OCI-LY1 (cell line): Measurements from ENCODE around the gene ROCK1.
A peak's percentile ranks its signal among the peaks of the same experiment; 100 is the strongest.

Experiments used
- H2AFZ ChIP-seq: fragments of 200-600 bp; sonication (generic), shearing (Covaris generic); 2 replicates; pipeline ENCODE4 v1.6.0; 2014; ENCODE audit warnings: antibody characterized with exemption, mild to moderate bottlenecking, low read length
- H3F3A ChIP-seq: fragments of 200-600 bp; sonication (generic), shearing (Covaris generic); 2 replicates; pipeline ENCODE4 v1.6.0; 2014; ENCODE audit warnings: mild to moderate bottlenecking, antibody characterized with exemption, low read length, moderate library complexity; ENCODE audit not compliant: insufficient read depth
- H3K27ac ChIP-seq: fragments of 200-600 bp; sonication (generic); 2 replicates; pipeline ENCODE4 v1.5.1; 2014; ENCODE audit warnings: low read length, mixed run types, mild to moderate bottlenecking, low read depth; ENCODE audit not compliant: poor library complexity, severe bottlenecking
- H3K27me3 ChIP-seq: fragments of 200-600 bp; sonication (generic); 2 replicates; pipeline ENCODE4 v1.6.0; 2014; ENCODE audit warnings: antibody characterized with exemption, mild to moderate bottlenecking, low read length, moderate library complexity; ENCODE audit not compliant: insufficient read depth
- H3K36me3 ChIP-seq: fragments of 200-600 bp; sonication (generic); 2 replicates; pipeline ENCODE4 v1.6.1; 2014; ENCODE audit warnings: mild to moderate bottlenecking, antibody characterized with exemption, low read length, moderate library complexity, mixed read lengths; ENCODE audit not compliant: insufficient read depth
- H3K4me1 ChIP-seq: fragments of 200-600 bp; sonication (generic); 2 replicates; pipeline ENCODE4 v1.5.1; 2014; ENCODE audit warnings: mild to moderate bottlenecking, low read length, moderate library complexity; ENCODE audit not compliant: insufficient read depth, severe bottlenecking
- H3K4me2 ChIP-seq: fragments of 200-600 bp; sonication (generic), shearing (Covaris generic); 2 replicates; pipeline ENCODE4 v1.6.1; 2014; ENCODE audit warnings: low read length
- H3K4me3 ChIP-seq: fragments of 200-600 bp; sonication (generic); 2 replicates; pipeline ENCODE4 v1.5.1; 2014; ENCODE audit warnings: low read length, low read depth, mild to moderate bottlenecking, mixed read lengths; ENCODE audit not compliant: poor library complexity, severe bottlenecking
- H3K79me2 ChIP-seq: fragments of 200-600 bp; shearing (Covaris generic); 2 replicates; pipeline ENCODE4 v1.6.1; 2016; ENCODE audit warnings: mixed run types, low read length, mixed read lengths; ENCODE audit not compliant: insufficient read depth
- H3K9ac ChIP-seq: fragments of 200-600 bp; sonication (generic), shearing (Covaris generic); 2 replicates; pipeline ENCODE4 v1.6.1; 2014; ENCODE audit warnings: mild to moderate bottlenecking, low read length, mixed read lengths
- H3K9me2 ChIP-seq: fragments of 200-600 bp; sonication (generic), shearing (Covaris generic); 2 replicates; pipeline ENCODE4 v1.6.1; 2014; ENCODE audit warnings: low read depth, mild to moderate bottlenecking, low read length, mixed read lengths
- H3K9me3 ChIP-seq: fragments of 200-600 bp; shearing (Covaris generic); 2 replicates; pipeline ENCODE4 v1.6.1; 2014; ENCODE audit warnings: low read length, mixed read lengths
- H4K20me1 ChIP-seq: fragments of 200-600 bp; sonication (generic), shearing (Covaris generic); 2 replicates; pipeline ENCODE4 v1.6.0; 2016; ENCODE audit warnings: mild to moderate bottlenecking, low read length; ENCODE audit not compliant: insufficient read depth
- CTCF ChIP-seq: fragments of 200-600 bp; sonication (generic), shearing (Covaris generic); IDR thresholded peaks from 2 replicates; pipeline ENCODE4 v1.5.1; 2017; ENCODE audit warnings: mild to moderate bottlenecking, antibody characterized with exemption, low read length, moderate library complexity, mixed read lengths
- EZH2 ChIP-seq: fragments of 200-600 bp; sonication (generic), shearing (Covaris generic); IDR thresholded peaks from 2 replicates; pipeline ENCODE4 v1.8.0; 2017; ENCODE audit warnings: borderline replicate concordance, mixed run types, mild to moderate bottlenecking, antibody characterized with exemption, low read length, moderate library complexity, mixed read lengths

The ROCK1 gene

GRCh38 chr18:21100146-21100545 is 11.5 kb downstream of the ROCK1 start:
- peak overlapping the region; percentile 20; the same call in 1 of the 2 replicates for H3K9ac ChIP-seq
- no peaks in the 10 kb centered on the region for H3K9me2 ChIP-seq
- H3K27ac ChIP-seq, result peak overlapping the region; percentile 80
- peaks cover 2% of the 10 kb centered on the region; the same call in 1 of the 2 replicates for H4K20me1 ChIP-seq
- H3K4me1 ChIP-seq, result peaks cover 56% of the 10 kb centered on the region
- H3K27me3 ChIP-seq, result no peaks in the 10 kb centered on the region
- H3F3A ChIP-seq, result no peaks in the 10 kb centered on the region
- H3K79me2 ChIP-seq, result peaks cover 100% of the 10 kb centered on the region
- H3K36me3 ChIP-seq, result peaks cover 4% of the 10 kb centered on the region; the same call in 1 of the 2 replicates
- H3K4me2 ChIP-seq, result peak overlapping the region; percentile 67
- H3K4me3 ChIP-seq, result peak overlapping the region; percentile 37
- H2AFZ ChIP-seq, result no peak overlapping the region
- H3K9me3 ChIP-seq, result no peaks in the 10 kb centered on the region
- no peak for TF ChIP-seq CTCF
- no peak for TF ChIP-seq EZH2

- Histone ChIP-seq H4K20me1 (peaks cover 2% of the 10 kb centered on the region; the same call in 1 of the 2 replicates), H3K9ac (peak overlapping the region; percentile 20; the same call in 1 of the 2 replicates), H3K4me2 (peak overlapping the region; percentile 67), H3K79me2 (peaks cover 98% of the 10 kb centered on the region), H3K4me1 (peaks cover 53% of the 10 kb centered on the region), H3F3A (no peaks in the 10 kb centered on the region), H3K9me3 (no peaks in the 10 kb centered on the region), H3K36me3 (peaks cover 4% of the 10 kb centered on the region; the same call in 1 of the 2 replicates), H3K4me3 (peak overlapping the region; percentile 37), H3K27ac (peak overlapping the region; percentile 80), H2AFZ (no peak overlapping the region), H3K9me2 (no peaks in the 10 kb centered on the region), H3K27me3 (no peaks in the 10 kb centered on the region)
- TF ChIP-seq EZH2, result no peak
- TF ChIP-seq CTCF, result no peak
These were observed 12.2 kb downstream of the ROCK1 start for GRCh38 chr18:21099442-21099841.

- Histone ChIP-seq H3K27me3 (no peaks in the 10 kb centered on the region), H3K4me3 (no peak overlapping the region), H3K36me3 (no peaks in the 10 kb centered on the region), H3K9ac (no peak overlapping the region), H3K27ac (no peak overlapping the region), H3K79me2 (peaks cover 98% of the 10 kb centered on the region), H3K9me3 (no peaks in the 10 kb centered on the region), H4K20me1 (no peaks in the 10 kb centered on the region), H3K9me2 (no peaks in the 10 kb centered on the region), H3K4me1 (peaks cover 31% of the 10 kb centered on the region), H3K4me2 (no peak overlapping the region), H2AFZ (no peak overlapping the region), H3F3A (no peaks in the 10 kb centered on the region)
- TF ChIP-seq EZH2 (no peak), CTCF (no peak)
These were observed 14.9 kb downstream of the ROCK1 start for GRCh38 chr18:21096760-21097159.
